Mucosa of descending colon (tissue), 3 donors: Measurements from ENCODE around the gene HDAC10. TPM values are rescaled to one million over a fixed set of nuclear protein-coding genes. Genes with fewer than 3 reads are reported as not detected.

Experiments used
- ATAC-seq: fragments of 200-7000 bp; cut with Tn5 transposase; one replicate; pipeline ENCODE4 v1.9.1; 2020; ENCODE audit warnings: mild to moderate bottlenecking, moderate library complexity
- DNase-seq, 3 donors: peaks; one replicate each; pipeline ENCODE4 v3.0.0-alpha.2; 2020
- H3K36me3 ChIP-seq: fragments of 200-600 bp; one replicate; pipeline ENCODE4 v1.8.0; 2021; ENCODE audit warnings: low read depth, mild to moderate bottlenecking
- H3K4me1 ChIP-seq: fragments of 200-600 bp; one replicate; pipeline ENCODE4 v1.8.0; 2021; ENCODE audit warnings: low read depth, mild to moderate bottlenecking
- H3K4me3 ChIP-seq: fragments of 200-600 bp; one replicate; pipeline ENCODE4 v1.8.0; 2021; ENCODE audit warnings: mild to moderate bottlenecking
- H3K9me3 ChIP-seq: fragments of 200-600 bp; one replicate; pipeline ENCODE4 v1.8.0; 2021; ENCODE audit warnings: mild to moderate bottlenecking
- intact Hi-C, 2 donors: fragments of 100-400 bp; cut with DNase I in 1 of 2; cut with micrococcal nuclease in 1 of 2; formaldehyde crosslinking; loops; one replicate each; pipeline versions ENCODE4 v1.11.0 to v1.11.1; 2022; cut with DNase I, micrococcal nuclease
- total RNA-seq, 3 donors: library from RNA; stranded (reverse); fragmentation: NEBNext Ultra II Directional in 2 of 3; extraction: Animal tissue kit (Norgen Biotek cat#: 25700) in 2 of 3; gene quantifications; one replicate each; pipeline versions ENCODE4 v1.2.1 to v1.2.4, GENCODE V29; 2021 to 2023
- TF ChIP-seq, protein P1 (sequence below): fragments of 200-600 bp; IDR thresholded peaks from one replicate; pipeline ENCODE4 v1.8.0; 2022; ENCODE audit warnings: antibody characterized with exemption, mild to moderate bottlenecking
- donor health status: DM: no; HTN: no; CAD: no; lungs with moderate emphysema.
- donor health status: DM: no; HTN: no; CAD: no.
- donor health status: DM: no; HTN: yes; CAD: no.

Gene HDAC10
- total RNA-seq, 3 donors from 2014 or later = 39.5 to 66.3 (median 47.8) TPM

DNA sequence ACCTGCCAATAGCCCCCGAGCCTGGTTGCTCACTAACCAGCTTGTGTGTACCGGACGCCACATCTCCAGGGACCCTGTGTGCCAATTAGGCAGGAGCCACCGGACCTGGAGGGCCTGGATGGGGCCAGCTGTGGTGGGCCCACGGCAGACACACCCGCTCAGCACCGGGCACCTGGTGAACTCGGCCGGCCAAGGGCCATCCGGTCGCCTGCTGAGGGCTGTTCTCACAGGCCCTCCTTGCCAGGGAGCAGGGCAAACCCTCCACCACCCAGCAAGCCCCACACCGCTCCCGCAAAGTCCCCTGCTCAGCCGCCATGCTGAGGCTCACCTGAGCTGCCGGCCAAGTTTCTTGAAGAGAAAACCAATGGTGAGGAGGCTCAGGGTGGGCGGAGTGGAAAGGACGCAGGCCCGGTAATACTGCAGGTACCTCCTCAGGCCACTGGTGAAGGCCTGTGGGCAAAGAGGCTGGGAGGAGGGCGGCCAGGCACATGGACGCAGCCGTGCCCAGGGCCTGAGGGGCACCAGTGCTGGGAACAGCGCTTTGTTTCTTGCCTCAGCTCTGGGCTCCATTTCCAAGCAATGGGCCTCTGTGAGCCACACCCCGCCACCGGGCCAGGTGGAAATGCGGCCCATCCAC lies 23.4 kb downstream of the HDAC10 start:
- Histone ChIP-seq H3K4me3 (no peak overlapping the region), H3K36me3 (no peaks in the 10 kb centered on the region), H3K4me1 (no peaks in the 10 kb centered on the region), H3K9me3 (no peaks in the 10 kb centered on the region)
- ATAC-seq (no peak), DNase-seq (peak in 1 of 3 donors; percentile 37)
- TF ChIP-seq, protein P1, sequence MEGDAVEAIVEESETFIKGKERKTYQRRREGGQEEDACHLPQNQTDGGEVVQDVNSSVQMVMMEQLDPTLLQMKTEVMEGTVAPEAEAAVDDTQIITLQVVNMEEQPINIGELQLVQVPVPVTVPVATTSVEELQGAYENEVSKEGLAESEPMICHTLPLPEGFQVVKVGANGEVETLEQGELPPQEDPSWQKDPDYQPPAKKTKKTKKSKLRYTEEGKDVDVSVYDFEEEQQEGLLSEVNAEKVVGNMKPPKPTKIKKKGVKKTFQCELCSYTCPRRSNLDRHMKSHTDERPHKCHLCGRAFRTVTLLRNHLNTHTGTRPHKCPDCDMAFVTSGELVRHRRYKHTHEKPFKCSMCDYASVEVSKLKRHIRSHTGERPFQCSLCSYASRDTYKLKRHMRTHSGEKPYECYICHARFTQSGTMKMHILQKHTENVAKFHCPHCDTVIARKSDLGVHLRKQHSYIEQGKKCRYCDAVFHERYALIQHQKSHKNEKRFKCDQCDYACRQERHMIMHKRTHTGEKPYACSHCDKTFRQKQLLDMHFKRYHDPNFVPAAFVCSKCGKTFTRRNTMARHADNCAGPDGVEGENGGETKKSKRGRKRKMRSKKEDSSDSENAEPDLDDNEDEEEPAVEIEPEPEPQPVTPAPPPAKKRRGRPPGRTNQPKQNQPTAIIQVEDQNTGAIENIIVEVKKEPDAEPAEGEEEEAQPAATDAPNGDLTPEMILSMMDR = no peak
- intact Hi-C loops = no loop called here

DNA sequence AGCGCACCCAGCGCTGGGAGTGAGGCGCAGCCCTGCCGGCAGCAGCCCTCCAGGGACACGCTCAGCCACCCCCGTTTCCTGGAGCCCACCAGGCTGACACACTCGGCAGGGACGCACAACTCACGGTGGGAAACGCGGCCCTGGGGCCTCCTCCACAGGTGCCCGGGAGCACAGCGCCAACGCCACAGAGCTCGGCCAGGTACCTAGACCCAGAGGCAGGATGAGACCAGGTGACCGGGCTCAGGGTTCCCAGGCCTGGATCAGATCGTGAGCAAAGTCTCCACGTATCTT lies 24.2 kb downstream of the HDAC10 start:
- intact Hi-C loops = no loop called here
- TF ChIP-seq, protein P1 = no peak
- no peaks in the 10 kb centered on the region for H3K36me3 ChIP-seq

DNA sequence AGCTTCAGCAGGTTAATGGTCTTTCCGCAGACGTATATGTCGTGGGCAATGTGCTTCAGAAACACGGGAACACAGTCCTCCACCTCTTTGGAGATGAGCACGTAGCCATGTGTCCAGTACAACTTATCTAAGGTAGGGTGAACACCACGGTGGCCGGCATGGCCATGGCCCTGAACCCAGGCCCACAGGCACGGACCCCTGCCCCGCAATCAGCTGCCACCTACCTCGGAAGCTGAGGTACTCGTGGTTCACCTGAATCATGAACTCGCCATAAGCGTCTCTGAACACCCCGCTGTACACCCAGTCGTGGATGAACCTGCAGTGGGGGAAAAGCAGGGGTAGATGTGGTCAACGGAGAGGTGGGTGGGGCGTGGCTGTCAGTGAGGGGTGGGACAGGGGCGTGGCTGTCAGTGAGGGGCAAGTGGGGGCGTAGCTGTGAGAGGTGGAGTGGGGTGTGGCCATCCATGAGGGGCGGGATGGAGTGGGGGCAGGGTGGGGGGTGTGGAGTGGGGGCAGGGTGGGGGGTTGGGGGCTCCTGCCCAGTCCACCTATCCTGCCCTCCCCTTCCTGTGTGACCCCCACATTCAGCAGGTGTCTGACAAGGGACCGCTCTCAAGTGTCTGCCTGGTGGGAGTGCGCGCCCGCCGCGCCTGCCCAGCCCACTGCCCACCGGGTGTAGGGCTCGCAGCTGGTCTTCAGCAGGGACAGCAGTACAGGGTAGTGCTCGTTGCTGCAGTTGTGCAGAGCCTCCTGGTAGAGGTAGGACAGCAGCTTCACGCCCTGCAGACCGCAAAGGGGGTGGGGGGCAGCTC lies 24.8 kb downstream of the HDAC10 start:
- Histone ChIP-seq H3K36me3 (no peaks in the 10 kb centered on the region), H3K4me3 (no peak overlapping the region), H3K4me1 (no peaks in the 10 kb centered on the region), H3K9me3 (no peaks in the 10 kb centered on the region)
- intact Hi-C loops = no loop called here
- ATAC-seq = no peak
- no peak for DNase-seq
- TF ChIP-seq, protein P1 = no peak

More for the DNA sequence above, 24.2 kb downstream of the HDAC10 start:
- Histone ChIP-seq H3K4me3 (no peak overlapping the region), H3K9me3 (no peaks in the 10 kb centered on the region), H3K4me1 (no peaks in the 10 kb centered on the region)
- no peak for ATAC-seq
- DNase-seq = no peak

DNA sequence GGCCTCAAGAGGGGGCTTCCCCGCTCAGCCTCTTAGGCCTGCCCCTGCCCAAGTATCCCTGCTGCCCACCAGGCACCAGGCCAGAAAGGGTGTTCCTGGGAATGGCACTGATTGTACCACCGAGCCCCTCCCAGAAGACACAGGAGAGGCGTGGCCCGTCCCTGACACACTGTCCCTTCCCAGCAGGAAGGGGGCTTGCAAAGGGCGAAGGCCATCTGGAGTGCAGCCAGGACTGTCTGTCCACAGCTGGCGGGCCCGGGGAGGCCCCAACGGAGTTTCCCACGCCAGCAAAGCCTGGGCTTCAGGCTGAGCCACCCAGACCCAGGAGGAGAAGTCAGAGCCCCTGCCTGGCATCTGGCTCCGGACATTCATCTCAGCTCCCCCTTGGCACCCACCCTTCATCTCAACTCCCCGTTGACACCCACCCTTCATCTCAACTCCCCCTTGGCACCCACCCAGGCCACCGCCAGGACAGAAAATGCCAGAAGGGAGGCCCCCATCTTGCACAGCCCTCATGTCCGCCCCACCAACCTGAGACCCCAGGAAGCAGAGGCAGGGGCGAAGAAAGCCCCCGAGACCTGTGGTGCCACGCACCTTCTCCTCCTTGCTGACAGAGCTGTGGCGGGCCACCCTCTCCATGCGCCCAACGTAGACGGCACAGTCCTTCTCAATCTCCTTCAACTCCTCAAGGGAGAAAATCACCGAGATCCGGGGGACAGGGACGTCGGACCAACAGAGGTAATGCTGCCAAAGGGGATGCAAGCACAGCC lies 25.7 kb downstream of the HDAC10 start:
- H3K4me3 ChIP-seq = no peak overlapping the region
- H3K36me3 ChIP-seq = no peaks in the 10 kb centered on the region
- TF ChIP-seq, protein P1 = no peak
- ATAC-seq = peak; percentile 13
- no peaks in the 10 kb centered on the region for H3K9me3 ChIP-seq
- no peaks in the 10 kb centered on the region for H3K4me1 ChIP-seq
- DNase-seq = no peak
- intact Hi-C loops = no loop called here

DNA sequence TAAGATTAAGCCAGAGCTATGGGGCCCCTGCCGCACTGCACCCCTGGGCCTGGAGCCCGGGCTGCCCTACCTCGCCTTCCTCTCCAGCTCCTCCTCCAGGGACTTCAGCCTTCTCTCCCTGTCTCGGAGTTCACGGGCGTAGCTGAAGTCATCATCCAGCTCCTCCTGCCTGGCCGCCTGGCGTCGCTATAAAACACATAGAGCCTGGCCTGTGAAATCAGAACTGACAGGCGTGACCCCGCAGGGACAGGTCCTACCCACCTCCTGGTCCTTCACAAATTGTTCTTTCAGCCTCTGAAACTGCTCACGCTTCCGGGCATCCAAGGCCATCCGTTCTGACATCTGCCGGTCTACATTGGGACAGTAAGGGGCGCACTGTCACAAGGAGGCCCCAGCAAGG lies 27.0 kb downstream of the HDAC10 start:
- TF ChIP-seq, protein P1 = no peak
- intact Hi-C loops = no loop called here
- ATAC-seq = no peak

More for the DNA sequence above, 27.0 kb downstream of the HDAC10 start:
- Histone ChIP-seq H3K9me3 (no peaks in the 10 kb centered on the region), H3K4me3 (no peak overlapping the region), H3K4me1 (no peaks in the 10 kb centered on the region), H3K36me3 (no peaks in the 10 kb centered on the region)
- DNase-seq = no peak
